ENCODE measurements around the gene SORCS2.

DNA sequence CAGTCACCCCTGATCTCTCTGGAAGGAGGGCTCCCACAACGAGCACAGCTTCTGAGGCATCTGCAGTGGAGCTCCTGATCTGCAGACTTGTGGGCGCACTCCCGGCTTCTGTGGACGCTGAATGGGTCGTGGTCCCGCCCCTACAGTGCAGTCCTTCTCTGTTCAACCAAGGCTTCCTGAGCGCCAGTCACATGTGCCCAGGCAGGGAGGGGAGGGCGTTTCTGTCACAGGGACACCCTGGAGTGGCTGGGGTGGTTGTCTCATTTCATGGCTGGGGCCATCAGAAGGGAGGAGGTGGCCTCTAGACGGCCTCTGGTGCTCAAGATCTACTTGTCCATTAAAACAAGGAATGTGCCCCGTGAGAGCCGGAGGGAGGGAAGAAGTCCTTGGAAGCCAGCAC, 309.5 kb downstream of the SORCS2 start:
- TF ChIP-seq, protein P1, sequence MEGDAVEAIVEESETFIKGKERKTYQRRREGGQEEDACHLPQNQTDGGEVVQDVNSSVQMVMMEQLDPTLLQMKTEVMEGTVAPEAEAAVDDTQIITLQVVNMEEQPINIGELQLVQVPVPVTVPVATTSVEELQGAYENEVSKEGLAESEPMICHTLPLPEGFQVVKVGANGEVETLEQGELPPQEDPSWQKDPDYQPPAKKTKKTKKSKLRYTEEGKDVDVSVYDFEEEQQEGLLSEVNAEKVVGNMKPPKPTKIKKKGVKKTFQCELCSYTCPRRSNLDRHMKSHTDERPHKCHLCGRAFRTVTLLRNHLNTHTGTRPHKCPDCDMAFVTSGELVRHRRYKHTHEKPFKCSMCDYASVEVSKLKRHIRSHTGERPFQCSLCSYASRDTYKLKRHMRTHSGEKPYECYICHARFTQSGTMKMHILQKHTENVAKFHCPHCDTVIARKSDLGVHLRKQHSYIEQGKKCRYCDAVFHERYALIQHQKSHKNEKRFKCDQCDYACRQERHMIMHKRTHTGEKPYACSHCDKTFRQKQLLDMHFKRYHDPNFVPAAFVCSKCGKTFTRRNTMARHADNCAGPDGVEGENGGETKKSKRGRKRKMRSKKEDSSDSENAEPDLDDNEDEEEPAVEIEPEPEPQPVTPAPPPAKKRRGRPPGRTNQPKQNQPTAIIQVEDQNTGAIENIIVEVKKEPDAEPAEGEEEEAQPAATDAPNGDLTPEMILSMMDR (IDR thresholded peaks at IDR 0.05) = no peak
- TF ChIP-seq POLR2A (IDR thresholded peaks at IDR 0.05) = no peak

Data from Peyer's patch (tissue), 4 donors.